Gastroesophageal sphincter (tissue), 3 donors: Measurements from ENCODE around the gene TSSK3.

Source experiments
- POLR2AphosphoS5 ChIP-seq: sonication (generic); formaldehyde crosslinking; IDR thresholded peaks from one replicate; pipeline ENCODE4 v1.6.1; 2017; ENCODE audit warnings: antibody characterized with exemption
- TF ChIP-seq, protein P1 (sequence below), 4 experiments: fragments of 200-600 bp in 2 of 4; fragments of 450-650 bp in 2 of 4; sonication (generic) in 1 of 4; IDR thresholded peaks; one replicate each; pipeline ENCODE4 v1.5.1; 2017 to 2019; ENCODE audit warnings: antibody characterized with exemption in 4 of 4, mild to moderate bottlenecking in 2 of 4, moderate library complexity in 2 of 4

DNA sequence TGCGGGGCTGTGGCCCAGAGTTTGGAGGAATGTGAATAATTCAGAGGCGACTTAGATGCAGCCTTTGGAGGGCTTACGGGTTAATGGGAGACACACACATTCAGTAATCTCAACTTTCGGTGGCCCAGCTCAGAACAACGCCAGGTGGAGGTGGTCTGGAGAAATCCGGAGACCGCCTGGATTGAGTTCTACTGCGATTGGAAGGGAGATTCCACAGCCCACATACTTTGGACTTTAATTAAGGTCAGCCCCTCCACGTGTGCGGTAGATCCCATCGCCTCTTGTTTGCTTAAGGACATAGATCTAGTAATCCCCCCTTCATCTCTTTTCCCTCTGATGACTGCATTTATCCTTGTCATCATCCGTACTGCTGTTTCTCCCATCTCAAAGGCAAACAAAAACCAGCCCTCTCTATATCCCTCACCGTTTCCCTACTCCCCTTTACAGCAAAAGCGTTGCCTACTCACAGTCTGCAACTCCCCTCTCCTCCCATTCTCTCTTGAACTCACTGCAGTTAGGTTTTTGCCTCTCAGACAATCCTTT, 32.6 kb downstream of the TSSK3 start:
- TF ChIP-seq, protein P1, sequence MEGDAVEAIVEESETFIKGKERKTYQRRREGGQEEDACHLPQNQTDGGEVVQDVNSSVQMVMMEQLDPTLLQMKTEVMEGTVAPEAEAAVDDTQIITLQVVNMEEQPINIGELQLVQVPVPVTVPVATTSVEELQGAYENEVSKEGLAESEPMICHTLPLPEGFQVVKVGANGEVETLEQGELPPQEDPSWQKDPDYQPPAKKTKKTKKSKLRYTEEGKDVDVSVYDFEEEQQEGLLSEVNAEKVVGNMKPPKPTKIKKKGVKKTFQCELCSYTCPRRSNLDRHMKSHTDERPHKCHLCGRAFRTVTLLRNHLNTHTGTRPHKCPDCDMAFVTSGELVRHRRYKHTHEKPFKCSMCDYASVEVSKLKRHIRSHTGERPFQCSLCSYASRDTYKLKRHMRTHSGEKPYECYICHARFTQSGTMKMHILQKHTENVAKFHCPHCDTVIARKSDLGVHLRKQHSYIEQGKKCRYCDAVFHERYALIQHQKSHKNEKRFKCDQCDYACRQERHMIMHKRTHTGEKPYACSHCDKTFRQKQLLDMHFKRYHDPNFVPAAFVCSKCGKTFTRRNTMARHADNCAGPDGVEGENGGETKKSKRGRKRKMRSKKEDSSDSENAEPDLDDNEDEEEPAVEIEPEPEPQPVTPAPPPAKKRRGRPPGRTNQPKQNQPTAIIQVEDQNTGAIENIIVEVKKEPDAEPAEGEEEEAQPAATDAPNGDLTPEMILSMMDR (IDR thresholded peaks at IDR 0.05): no peak
- TF ChIP-seq POLR2AphosphoS5: no peak
